Stimulated activated CD8-positive, alpha-beta memory T cell treated with anti-CD3 and anti-CD28 coated beads, Interleukin-7, amount 100 ng/mL, for 24 hours (primary cell): ENCODE data around the gene C1QL3.

ENCODE experiments used
- DNase-seq: peaks from one replicate; pipeline ENCODE4 v3.0.0-alpha.2; 2020; ENCODE audit warnings: low read depth

Gene C1QL3

GRCh38 chr10:16493884-16494536, 27.7 kb downstream of the C1QL3 start:
- DNase-seq: no peak

DNA sequence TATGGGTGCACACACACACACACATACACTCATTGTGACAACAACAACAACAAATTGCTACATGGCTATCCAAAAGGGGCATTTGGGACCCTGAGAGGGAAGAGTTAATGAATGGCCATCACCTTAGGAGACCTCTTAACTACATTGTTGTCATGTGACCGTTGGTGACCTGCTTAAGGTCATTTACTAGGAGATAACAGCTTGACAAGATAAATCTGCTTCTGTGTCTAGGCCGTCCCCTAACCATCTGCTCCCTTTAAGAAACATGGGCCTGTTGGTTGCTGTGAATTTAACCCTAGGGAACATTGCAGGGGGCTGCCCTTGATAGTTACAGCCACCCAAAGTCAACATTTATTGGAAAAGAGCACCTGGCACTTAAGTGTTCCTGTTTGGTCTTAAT, 29.7 kb downstream of the C1QL3 start:
- no peak for DNase-seq

GRCh38 chr10:16490511-16490910, 31.2 kb downstream of the C1QL3 start:
- no peak for DNase-seq

DNA sequence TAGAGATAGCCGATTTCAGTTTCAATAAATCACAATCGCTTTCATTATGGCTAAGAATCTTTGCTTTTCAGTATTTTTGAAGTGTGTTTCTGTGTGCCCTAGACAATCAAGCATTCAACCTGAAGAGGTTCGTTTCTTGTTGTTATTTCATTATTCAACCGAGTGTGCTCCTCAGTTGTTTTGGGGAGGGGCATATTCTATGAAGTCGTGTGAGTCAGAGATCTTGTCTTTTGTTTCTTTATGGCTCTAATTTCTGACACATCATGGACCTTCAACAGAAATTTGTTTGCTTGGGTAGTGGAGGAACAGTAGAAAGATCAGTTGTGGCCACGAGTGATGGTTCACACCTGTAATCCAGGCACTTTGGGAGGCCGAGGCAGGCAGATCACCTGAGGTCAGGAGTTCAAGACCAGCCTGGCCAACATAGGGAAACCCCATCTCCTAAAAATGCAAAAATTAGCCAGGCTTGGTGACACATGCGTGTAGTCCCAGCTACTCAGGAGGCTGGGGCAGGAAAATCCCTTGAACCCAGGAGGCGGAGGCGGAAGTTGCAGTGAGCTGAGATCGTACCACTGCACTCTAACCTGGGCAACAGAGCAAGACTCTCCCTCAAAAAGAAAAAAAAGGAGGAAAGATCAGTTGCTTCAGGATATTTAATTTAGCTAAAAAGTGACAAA, 38.3 kb downstream of the C1QL3 start:
- DNase-seq: no peak

- DNase-seq: no peak
Observed at GRCh38 chr10:16481052-16481728, 40.5 kb downstream of the C1QL3 start.

DNA sequence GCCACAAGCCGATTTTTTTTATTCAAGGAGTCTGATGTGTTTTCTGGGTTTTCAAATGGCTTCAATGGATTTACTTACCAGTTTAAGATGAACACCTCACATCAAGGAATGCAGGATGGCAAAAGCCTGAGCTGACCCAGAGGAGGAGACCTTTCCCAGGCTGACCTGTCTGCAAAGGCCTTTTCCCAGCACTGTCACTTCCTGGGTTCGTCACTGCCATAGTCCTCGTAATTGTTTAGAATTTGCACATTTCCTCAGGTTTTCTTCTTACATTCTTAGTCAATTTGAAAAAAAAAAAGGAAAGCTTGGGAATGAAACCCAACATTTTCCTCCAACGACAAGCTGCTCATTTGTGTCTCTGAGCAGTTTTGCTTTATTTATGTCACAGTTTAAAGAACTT, 42.9 kb downstream of the C1QL3 start:
- no peak for DNase-seq

DNA sequence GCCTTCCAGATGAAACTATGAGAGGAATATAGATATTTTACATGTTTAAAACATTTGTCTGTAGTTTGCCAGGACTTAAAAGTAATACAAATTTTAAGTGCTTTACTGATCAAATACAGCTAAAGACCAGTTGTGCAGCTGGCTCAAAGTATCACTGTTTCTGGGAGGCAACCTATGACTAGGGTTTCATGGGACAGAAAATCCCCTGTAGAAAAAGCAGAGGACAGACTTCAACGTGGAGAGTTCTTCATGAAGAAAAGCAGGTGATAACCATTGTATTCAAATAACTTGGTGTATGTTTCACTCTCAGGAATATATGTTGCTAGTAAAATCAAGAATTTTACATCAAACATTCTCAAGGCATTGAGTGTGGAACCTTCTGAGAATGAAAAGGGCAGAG, 43.9 kb downstream of the C1QL3 start:
- DNase-seq: no peak

- no peak for DNase-seq
Observed at GRCh38 chr10:16472828-16473227, 48.9 kb downstream of the C1QL3 start.

- DNase-seq: no peak
Observed at GRCh38 chr10:16470747-16471146, 50.9 kb downstream of the C1QL3 start.

GRCh38 chr10:16466001-16466400, 55.7 kb downstream of the C1QL3 start:
- no peak for DNase-seq
